Thyroid gland (tissue), 4 donors: ENCODE measurements around the gene RNF14. TPM values are rescaled to one million over a fixed set of nuclear protein-coding genes. Genes with fewer than 3 reads are reported as not detected.

Experiments used
- DNase-seq, 2 donors: peaks; one replicate each; pipeline ENCODE4 v3.0.0-alpha.2; 2019
- H3K27ac ChIP-seq, 3 donors: fragments of 200-600 bp; sonication (generic); 1 replicate in 2 of 3; 2 replicates in 1 of 3; pipeline ENCODE4 v1.5.1; 2016 to 2019; ENCODE audit warnings: mild to moderate bottlenecking in 1 of 3, moderate library complexity in 1 of 3
- H3K27me3 ChIP-seq: fragments of 200-600 bp; sonication (generic); one replicate; pipeline ENCODE4 v1.5.1; 2019
- H3K36me3 ChIP-seq, 2 donors: fragments of 200-600 bp; sonication (generic); one replicate each; pipeline ENCODE4 v1.5.1; 2016 to 2019
- H3K4me1 ChIP-seq, 2 donors: fragments of 200-600 bp; sonication (generic); one replicate each; pipeline ENCODE4 v1.5.1; 2017 to 2019
- H3K4me3 ChIP-seq, 3 donors: fragments of 200-600 bp; sonication (generic); replicated peaks in 1 of 3; 1 replicate in 2 of 3; 2 replicates in 1 of 3; pipeline ENCODE4 v1.5.1; 2016; ENCODE audit warnings: mild to moderate bottlenecking in 1 of 3
- H3K9me3 ChIP-seq: fragments of 200-600 bp; sonication (generic); one replicate; pipeline ENCODE4 v1.5.1; 2017
- POLR2A ChIP-seq, 2 donors: fragments of 450-650 bp; IDR thresholded peaks; one replicate each; pipeline ENCODE4 v1.6.1; 2017; ENCODE audit warnings: antibody characterized with exemption in 2 of 2, mild to moderate bottlenecking in 2 of 2, moderate library complexity in 1 of 2
- WGBS, 2 donors: methylation state at CpG; one replicate each; pipeline ENCODE4 v1.1.5; 2017; 5-methylcytosine and 5-hydroxymethylcytosine counted together
- intact Hi-C: fragments of 100-400 bp; cut with DNase I; formaldehyde crosslinking; loops from one replicate; pipeline ENCODE4 v1.15.1; 2023
- total RNA-seq, 4 donors: library from RNA; depleted of rRNA; stranded (reverse); fragments of >200 nt; gene quantifications; one replicate each; pipeline ENCODE4 v1.2.3, GENCODE V29; 2016
- TF ChIP-seq, protein P1 (sequence below), 6 experiments: fragments of 200-600 bp in 3 of 6; fragments of 450-650 bp in 3 of 6; sonication (generic) in 3 of 6; IDR thresholded peaks; one replicate each; pipeline ENCODE4 v1.5.1; 2016 to 2019; ENCODE audit warnings: antibody characterized with exemption in 6 of 6, mild to moderate bottlenecking in 2 of 6, inconsistent platforms in 1 of 6, moderate library complexity in 1 of 6

Gene RNF14
- total RNA-seq, 4 donors from 2014 or later = 52.5 to 69.7 (median 61.7) TPM

DNA sequence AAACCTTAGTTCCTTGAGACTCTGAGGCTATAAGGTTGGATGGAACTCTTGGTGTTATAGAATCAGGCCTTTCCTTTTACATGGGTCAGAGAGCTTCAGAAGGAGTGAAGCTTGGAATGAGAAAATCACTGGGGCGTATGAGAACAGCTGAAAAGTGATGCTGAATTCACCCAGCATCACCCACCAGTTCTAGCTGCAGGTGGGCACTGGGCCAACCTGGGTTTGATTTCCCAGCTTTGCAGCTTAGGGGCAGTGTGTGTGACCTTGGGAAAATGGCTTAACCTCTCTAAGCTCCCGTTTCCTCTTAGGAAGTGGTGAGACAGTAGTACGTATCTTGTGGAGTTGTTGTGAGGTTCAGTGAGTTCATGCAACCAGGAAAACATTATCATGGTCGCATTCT lies 21.6 kb upstream of the RNF14 start:
- no peak for TF ChIP-seq POLR2A (IDR thresholded peaks at IDR 0.05)
- TF ChIP-seq, protein P1, sequence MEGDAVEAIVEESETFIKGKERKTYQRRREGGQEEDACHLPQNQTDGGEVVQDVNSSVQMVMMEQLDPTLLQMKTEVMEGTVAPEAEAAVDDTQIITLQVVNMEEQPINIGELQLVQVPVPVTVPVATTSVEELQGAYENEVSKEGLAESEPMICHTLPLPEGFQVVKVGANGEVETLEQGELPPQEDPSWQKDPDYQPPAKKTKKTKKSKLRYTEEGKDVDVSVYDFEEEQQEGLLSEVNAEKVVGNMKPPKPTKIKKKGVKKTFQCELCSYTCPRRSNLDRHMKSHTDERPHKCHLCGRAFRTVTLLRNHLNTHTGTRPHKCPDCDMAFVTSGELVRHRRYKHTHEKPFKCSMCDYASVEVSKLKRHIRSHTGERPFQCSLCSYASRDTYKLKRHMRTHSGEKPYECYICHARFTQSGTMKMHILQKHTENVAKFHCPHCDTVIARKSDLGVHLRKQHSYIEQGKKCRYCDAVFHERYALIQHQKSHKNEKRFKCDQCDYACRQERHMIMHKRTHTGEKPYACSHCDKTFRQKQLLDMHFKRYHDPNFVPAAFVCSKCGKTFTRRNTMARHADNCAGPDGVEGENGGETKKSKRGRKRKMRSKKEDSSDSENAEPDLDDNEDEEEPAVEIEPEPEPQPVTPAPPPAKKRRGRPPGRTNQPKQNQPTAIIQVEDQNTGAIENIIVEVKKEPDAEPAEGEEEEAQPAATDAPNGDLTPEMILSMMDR (IDR thresholded peaks at IDR 0.05) = no peak

DNA sequence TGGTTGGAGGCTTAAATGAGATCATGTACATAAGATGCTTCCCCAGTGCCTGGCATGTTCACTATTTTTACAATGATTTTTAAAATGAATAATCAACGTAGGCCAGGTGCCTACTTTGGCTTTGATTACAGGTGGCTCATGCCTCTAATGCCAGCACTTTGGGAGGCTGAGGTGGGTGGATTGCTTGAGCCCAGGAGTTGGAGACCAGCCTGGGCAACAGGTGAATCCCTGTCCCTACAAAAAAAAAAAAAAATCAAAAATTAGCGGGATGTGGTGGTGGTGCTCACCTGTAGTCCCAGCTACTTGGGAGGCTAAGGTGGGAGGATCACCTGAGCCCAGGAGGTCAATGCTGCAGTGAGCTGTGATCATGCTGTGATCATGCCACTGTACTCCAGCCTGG lies 20.1 kb upstream of the RNF14 start:
- intact Hi-C loops = no loop called here
- H3K9me3 ChIP-seq = no peaks in the 10 kb centered on the region
- no peak overlapping the region for H3K27ac ChIP-seq
- TF ChIP-seq, protein P1 (IDR thresholded peaks at IDR 0.05) = no peak
- TF ChIP-seq POLR2A (IDR thresholded peaks at IDR 0.05) = no peak
- no peak overlapping the region for H3K4me3 ChIP-seq
- peaks cover 0 to 13% of the 10 kb centered on the region in 2 donors for H3K4me1 ChIP-seq
- no peaks in the 10 kb centered on the region for H3K27me3 ChIP-seq
- DNase-seq = no peak
- no peaks in the 10 kb centered on the region for H3K36me3 ChIP-seq
- 88 to 96% methylated on average over 2 of the region's 2 CpGs for WGBS, 2 donors

More for the DNA sequence above, 21.6 kb upstream of the RNF14 start:
- Histone ChIP-seq H3K27ac (no peak overlapping the region), H3K4me1 (peaks cover 0 to 13% of the 10 kb centered on the region in 2 donors), H3K36me3 (no peaks in the 10 kb centered on the region), H3K4me3 (no peak overlapping the region), H3K9me3 (no peaks in the 10 kb centered on the region), H3K27me3 (no peaks in the 10 kb centered on the region)
- intact Hi-C loops = no loop called here
- DNase-seq = no peak
- WGBS, 2 donors = 45 to 50% methylated on average over 4 of the region's 4 CpGs

DNA sequence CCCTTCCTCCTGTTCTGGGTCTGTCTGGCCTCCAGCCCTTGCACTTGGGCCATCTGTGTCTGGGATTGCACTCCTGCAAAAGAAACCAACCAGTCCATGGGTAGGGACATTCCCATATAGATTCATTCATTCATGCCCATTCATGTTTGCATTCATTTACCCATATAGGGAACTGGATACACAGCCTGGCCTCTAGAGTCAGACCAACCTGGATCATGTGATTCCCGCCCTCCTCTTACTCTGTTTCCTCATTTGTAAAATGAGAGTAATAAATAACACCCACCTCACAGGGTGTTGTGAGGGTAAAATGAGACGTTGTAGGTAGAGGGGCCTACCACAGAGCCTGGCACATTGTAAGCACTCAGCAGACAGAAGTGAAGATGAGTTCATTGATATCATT lies 19.4 kb upstream of the RNF14 start:
- Histone ChIP-seq H3K36me3 (no peaks in the 10 kb centered on the region), H3K27ac (no peak overlapping the region), H3K9me3 (no peaks in the 10 kb centered on the region), H3K4me3 (no peak overlapping the region), H3K27me3 (no peaks in the 10 kb centered on the region), H3K4me1 (peaks cover 0 to 13% of the 10 kb centered on the region in 2 donors)
- 83 to 88% methylated on average over 2 of the region's 2 CpGs for WGBS, 2 donors
- no peak for DNase-seq
- TF ChIP-seq POLR2A (IDR thresholded peaks at IDR 0.05) = no peak
- TF ChIP-seq, protein P1 (IDR thresholded peaks at IDR 0.05) = no peak
- intact Hi-C loops = no loop called here

DNA sequence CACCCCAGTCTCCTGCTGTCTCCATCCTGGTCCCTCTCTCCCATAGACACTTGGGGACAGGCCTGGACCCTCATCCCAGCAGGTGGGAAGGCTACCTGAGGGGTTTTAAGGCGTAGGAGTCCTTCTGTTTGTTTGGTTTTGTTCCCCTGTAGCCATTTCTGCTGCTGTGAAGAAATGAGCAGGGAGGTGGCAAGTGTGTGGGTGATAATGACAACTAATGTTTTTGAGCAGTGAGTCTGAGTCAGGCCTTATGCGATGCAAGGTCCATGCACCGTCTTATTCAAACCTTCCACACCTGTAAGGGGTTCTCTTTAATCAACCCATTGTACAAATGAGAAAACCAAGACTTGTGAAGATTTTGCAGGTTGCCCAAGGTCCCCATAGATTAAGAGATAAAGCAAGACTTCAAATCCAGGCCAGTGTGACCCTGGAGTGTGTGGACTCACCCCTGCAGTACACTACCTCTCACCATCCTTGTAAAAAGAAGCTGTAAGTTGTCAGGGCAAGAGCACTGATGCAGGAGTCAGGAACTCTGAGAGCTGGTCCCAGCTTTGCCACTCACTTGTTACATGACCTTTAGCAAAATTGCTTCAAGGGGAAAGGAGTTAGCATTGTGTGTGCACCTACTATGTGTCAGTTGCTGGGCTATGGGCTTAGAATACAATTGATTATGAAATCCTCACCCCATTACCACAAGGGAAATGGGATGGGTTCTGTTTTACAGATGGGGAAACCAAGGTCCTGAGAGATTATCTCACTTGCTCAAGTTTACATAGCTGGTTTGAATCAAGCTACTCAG lies 18.5 kb upstream of the RNF14 start:
- DNase-seq = no peak

DNA sequence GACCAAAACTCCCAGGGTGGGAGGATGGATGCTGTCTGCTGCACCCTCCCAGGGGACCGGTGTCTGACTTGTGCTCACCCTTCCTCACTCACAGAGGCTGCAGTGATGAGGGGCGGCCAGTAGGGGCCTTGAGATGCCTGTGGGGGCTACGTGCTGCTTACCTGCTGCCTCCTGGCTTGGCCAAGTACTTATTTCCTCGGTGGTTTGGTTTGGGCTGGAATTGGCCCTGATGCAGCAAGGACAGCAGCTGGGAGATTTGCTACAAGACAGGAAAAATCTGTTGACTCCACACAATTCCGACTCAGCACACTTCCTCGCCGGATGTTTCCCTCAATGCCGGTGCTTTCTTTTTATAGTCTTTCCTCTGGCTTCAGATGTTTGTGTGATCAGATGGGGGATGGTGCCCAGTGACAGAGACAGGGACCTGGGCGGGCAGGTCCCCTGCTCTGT lies 17.5 kb upstream of the RNF14 start:
- intact Hi-C loops = loop anchor here (10.0 kb wide), 1 partner anchor 67 kb away; no protein-coding TSS in a partner anchor
- Histone ChIP-seq H3K4me3 (no peak overlapping the region), H3K27me3 (no peaks in the 10 kb centered on the region), H3K27ac (peak overlapping the region in 1 of 3 donors; percentile 5), H3K9me3 (no peaks in the 10 kb centered on the region), H3K36me3 (no peaks in the 10 kb centered on the region), H3K4me1 (peaks cover 0 to 5% of the 10 kb centered on the region in 2 donors)
- TF ChIP-seq, protein P1 (IDR thresholded peaks at IDR 0.05) = peak in 1 of 6 experiments; percentile 12
- TF ChIP-seq POLR2A (IDR thresholded peaks at IDR 0.05) = no peak
- DNase-seq = no peak
- WGBS, 2 donors = 39 to 47% methylated on average over 7 to 9 of the region's 9 CpGs

More for the DNA sequence above, 18.5 kb upstream of the RNF14 start:
- Histone ChIP-seq H3K27ac (no peak overlapping the region), H3K36me3 (no peaks in the 10 kb centered on the region), H3K4me1 (peaks cover 0 to 12% of the 10 kb centered on the region in 2 donors), H3K27me3 (no peaks in the 10 kb centered on the region), H3K9me3 (no peaks in the 10 kb centered on the region), H3K4me3 (no peak overlapping the region)
- intact Hi-C loops = loop anchor here (10.0 kb wide), 1 partner anchor 66 kb away; no protein-coding TSS in a partner anchor
- 91 to 96% methylated on average over 3 of the region's 3 CpGs for WGBS, 2 donors
- no peak for TF ChIP-seq POLR2A (IDR thresholded peaks at IDR 0.05)
